Testis (tissue), 2 donors: ENCODE measurements around the gene CTSC.

Source experiments
- POLR2A ChIP-seq: fragments of 450-650 bp; IDR thresholded peaks from one replicate; pipeline ENCODE4 v1.6.1; 2017; ENCODE audit warnings: antibody characterized with exemption, mild to moderate bottlenecking, moderate library complexity
- TF ChIP-seq, protein P1 (sequence below), 3 experiments: fragments of 450-650 bp in 2 of 3; fragments of 200-600 bp in 1 of 3; sonication (generic) in 1 of 3; IDR thresholded peaks; one replicate each; pipeline ENCODE4 v1.5.1; 2016 to 2019; ENCODE audit warnings: antibody characterized with exemption in 3 of 3, mild to moderate bottlenecking in 2 of 3, moderate library complexity in 1 of 3

DNA sequence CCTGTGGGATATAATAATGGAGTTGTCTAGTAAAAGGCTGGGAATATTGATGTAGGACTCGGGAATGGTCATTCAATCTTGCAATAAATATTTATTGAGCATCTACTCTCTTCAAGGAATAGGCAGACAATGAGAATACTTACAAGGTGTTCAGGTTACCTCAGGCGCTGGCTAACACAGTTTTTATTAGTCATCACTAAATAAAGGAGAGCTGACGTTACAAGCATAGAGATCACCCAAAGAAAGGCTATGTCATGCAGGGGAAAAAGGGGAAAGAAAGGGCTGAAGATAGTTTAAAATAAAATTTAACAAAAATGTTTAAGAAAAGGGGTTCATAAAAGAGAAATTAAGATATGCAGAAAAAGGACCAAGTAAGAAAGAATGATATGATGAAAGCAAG, 15.8 kb upstream of the CTSC start:
- TF ChIP-seq, protein P1, sequence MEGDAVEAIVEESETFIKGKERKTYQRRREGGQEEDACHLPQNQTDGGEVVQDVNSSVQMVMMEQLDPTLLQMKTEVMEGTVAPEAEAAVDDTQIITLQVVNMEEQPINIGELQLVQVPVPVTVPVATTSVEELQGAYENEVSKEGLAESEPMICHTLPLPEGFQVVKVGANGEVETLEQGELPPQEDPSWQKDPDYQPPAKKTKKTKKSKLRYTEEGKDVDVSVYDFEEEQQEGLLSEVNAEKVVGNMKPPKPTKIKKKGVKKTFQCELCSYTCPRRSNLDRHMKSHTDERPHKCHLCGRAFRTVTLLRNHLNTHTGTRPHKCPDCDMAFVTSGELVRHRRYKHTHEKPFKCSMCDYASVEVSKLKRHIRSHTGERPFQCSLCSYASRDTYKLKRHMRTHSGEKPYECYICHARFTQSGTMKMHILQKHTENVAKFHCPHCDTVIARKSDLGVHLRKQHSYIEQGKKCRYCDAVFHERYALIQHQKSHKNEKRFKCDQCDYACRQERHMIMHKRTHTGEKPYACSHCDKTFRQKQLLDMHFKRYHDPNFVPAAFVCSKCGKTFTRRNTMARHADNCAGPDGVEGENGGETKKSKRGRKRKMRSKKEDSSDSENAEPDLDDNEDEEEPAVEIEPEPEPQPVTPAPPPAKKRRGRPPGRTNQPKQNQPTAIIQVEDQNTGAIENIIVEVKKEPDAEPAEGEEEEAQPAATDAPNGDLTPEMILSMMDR (IDR thresholded peaks at IDR 0.05) = no peak
- no peak for TF ChIP-seq POLR2A
